ENCODE measurements around the gene SIX1. TPM values are rescaled to one million over a fixed set of nuclear protein-coding genes. Genes with fewer than 3 reads are reported as not detected.
A peak's percentile ranks its signal among the peaks of the same experiment; 100 is the strongest.

The SIX1 gene
- total and polyA plus RNA-seq, 2 of the 13 experiments (the other 11 are each of a cell fraction or from before 2014, with no cell fraction given) = 1.7 to 6.5 TPM

DNA sequence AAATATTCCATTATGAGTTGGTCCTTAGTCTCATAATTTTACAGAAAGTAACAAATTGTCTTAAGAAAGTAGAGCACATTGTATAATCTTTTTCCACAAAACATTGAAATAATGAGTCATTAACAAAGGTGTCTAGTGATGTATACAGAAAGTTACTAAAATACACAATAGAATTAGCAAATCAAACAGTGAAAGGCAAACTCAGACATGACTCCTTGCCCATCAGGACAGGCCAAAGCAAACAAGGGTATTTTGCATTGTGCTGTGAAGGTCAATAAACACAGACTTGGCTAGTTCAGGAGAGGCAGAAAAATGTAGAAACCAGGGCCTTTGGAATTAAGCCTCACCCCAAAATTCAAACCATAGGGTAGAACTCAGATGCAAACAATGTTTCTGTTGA lies 37.6 kb upstream of the SIX1 start (continued):
- TF ChIP-seq, protein P1, sequence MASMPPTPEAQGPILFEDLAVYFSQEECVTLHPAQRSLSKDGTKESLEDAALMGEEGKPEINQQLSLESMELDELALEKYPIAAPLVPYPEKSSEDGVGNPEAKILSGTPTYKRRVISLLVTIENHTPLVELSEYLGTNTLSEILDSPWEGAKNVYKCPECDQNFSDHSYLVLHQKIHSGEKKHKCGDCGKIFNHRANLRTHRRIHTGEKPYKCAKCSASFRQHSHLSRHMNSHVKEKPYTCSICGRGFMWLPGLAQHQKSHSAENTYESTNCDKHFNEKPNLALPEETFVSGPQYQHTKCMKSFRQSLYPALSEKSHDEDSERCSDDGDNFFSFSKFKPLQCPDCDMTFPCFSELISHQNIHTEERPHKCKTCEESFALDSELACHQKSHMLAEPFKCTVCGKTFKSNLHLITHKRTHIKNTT (CRISPR knock-in tag; IDR thresholded peaks at IDR 0.05) = no peak
- TF ChIP-seq MIER3 (CRISPR knock-in tag; IDR thresholded peaks at IDR 0.05; ENCODE audit: borderline replicate concordance) (no peak; the same call in 1 of the 2 replicates), ZNF274 (CRISPR knock-in tag; IDR thresholded peaks at IDR 0.05) (no peak), ZNF550 (CRISPR knock-in tag; IDR thresholded peaks at IDR 0.05; ENCODE audit: borderline replicate concordance) (no peak), FOXK1 (CRISPR knock-in tag; IDR thresholded peaks at IDR 0.05; ENCODE audit: borderline replicate concordance, low read depth) (peak; percentile 61; the same call in 1 of the 2 replicates), CC2D1A (CRISPR knock-in tag; IDR thresholded peaks at IDR 0.05) (no peak), MATR3 (CRISPR knock-in tag; IDR thresholded peaks at IDR 0.05) (no peak), XBP1 (CRISPR knock-in tag; IDR thresholded peaks at IDR 0.05) (no peak), GATA4 (IDR thresholded peaks at IDR 0.05; ENCODE audit: borderline replicate concordance, low read depth) (no peak), ZNF224 (CRISPR knock-in tag; IDR thresholded peaks at IDR 0.05) (no peak), PHF20 (CRISPR knock-in tag; IDR thresholded peaks at IDR 0.05) (no peak), PAWR (CRISPR knock-in tag; IDR thresholded peaks at IDR 0.05; ENCODE audit: borderline replicate concordance) (no peak), ZSCAN22 (CRISPR knock-in tag; IDR thresholded peaks at IDR 0.05) (no peak), NR2F1 (CRISPR knock-in tag; IDR thresholded peaks at IDR 0.05) (peak in 1 of 2 experiments; percentile 35; a peak in 1 of 4 replicates), SMARCE1 (IDR thresholded peaks at IDR 0.05; ENCODE audit: borderline replicate concordance) (no peak), SMYD3 (CRISPR knock-in tag; IDR thresholded peaks at IDR 0.05) (no peak), TBX2 (CRISPR knock-in tag; IDR thresholded peaks at IDR 0.05; ENCODE audit: borderline replicate concordance) (peak; percentile 81), FOXA1 (IDR thresholded peaks at IDR 0.05) (peak; percentile 54; the same call in 1 of the 2 replicates), FOXA1 (CRISPR knock-in tag; IDR thresholded peaks at IDR 0.05) (peak; percentile 82), CREM (IDR thresholded peaks at IDR 0.05) (peak; percentile 21; the same call in 1 of the 2 replicates), CREM (CRISPR knock-in tag; IDR thresholded peaks at IDR 0.05) (no peak), FOXO1 (CRISPR knock-in tag; IDR thresholded peaks at IDR 0.05) (peak; percentile 61; the same call in 1 of the 2 replicates), GPN1 (CRISPR knock-in tag; IDR thresholded peaks at IDR 0.05; ENCODE audit: borderline replicate concordance) (no peak)
- TF ChIP-seq, protein P2, sequence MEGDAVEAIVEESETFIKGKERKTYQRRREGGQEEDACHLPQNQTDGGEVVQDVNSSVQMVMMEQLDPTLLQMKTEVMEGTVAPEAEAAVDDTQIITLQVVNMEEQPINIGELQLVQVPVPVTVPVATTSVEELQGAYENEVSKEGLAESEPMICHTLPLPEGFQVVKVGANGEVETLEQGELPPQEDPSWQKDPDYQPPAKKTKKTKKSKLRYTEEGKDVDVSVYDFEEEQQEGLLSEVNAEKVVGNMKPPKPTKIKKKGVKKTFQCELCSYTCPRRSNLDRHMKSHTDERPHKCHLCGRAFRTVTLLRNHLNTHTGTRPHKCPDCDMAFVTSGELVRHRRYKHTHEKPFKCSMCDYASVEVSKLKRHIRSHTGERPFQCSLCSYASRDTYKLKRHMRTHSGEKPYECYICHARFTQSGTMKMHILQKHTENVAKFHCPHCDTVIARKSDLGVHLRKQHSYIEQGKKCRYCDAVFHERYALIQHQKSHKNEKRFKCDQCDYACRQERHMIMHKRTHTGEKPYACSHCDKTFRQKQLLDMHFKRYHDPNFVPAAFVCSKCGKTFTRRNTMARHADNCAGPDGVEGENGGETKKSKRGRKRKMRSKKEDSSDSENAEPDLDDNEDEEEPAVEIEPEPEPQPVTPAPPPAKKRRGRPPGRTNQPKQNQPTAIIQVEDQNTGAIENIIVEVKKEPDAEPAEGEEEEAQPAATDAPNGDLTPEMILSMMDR (CRISPR knock-in tag; IDR thresholded peaks at IDR 0.05) = no peak
- TF ChIP-seq, protein P3, sequence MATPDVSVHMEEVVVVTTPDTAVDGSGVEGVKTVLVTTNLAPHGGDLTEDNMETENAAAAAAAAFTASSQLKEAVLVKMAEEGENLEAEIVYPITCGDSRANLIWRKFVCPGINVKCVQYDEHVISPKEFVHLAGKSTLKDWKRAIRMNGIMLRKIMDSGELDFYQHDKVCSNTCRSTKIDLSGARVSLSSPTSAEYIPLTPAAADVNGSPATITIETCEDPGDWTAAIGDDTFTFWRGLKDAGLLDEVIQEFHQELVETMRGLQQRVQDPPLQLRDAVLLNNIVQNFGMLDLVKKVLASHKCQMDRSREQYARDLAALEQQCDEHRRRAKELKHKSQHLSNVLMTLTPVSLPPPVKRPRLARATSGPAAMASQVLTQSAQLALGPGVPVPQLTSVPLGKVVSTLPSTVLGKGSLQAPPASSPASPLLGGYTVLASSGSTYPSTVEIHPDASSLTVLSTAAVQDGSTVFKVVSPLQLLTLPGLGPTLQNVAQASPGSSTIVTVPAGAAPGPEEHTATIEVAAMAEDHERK (CRISPR knock-in tag; IDR thresholded peaks at IDR 0.05; ENCODE audit: low read depth) = no peak
- TF ChIP-seq, protein P4, sequence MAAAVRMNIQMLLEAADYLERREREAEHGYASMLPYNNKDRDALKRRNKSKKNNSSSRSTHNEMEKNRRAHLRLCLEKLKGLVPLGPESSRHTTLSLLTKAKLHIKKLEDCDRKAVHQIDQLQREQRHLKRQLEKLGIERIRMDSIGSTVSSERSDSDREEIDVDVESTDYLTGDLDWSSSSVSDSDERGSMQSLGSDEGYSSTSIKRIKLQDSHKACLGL (CRISPR knock-in tag; IDR thresholded peaks at IDR 0.05) = no peak
- TF ChIP-seq, protein P5, sequence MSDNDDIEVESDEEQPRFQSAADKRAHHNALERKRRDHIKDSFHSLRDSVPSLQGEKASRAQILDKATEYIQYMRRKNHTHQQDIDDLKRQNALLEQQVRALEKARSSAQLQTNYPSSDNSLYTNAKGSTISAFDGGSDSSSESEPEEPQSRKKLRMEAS (IDR thresholded peaks at IDR 0.05) = no peak
- TF ChIP-seq, protein P6, sequence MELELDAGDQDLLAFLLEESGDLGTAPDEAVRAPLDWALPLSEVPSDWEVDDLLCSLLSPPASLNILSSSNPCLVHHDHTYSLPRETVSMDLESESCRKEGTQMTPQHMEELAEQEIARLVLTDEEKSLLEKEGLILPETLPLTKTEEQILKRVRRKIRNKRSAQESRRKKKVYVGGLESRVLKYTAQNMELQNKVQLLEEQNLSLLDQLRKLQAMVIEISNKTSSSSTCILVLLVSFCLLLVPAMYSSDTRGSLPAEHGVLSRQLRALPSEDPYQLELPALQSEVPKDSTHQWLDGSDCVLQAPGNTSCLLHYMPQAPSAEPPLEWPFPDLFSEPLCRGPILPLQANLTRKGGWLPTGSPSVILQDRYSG (CRISPR knock-in tag; IDR thresholded peaks at IDR 0.05) = no peak
